H9 (cell line): ENCODE results near the gene SLC35F3. TPM values are rescaled to one million over a fixed set of nuclear protein-coding genes. Genes with fewer than 3 reads are reported as not detected.

Experiments
- DNase-seq: peaks from one replicate; pipeline ENCODE4 v3.0.0-alpha.2; 2017
- H2AFZ ChIP-seq: one replicate; pipeline ENCODE4 v1.6.1; 2013; ENCODE audit warnings: mild to moderate bottlenecking, low read length, control low read depth, moderate library complexity
- H2AK5ac ChIP-seq: 2 replicates; pipeline ENCODE4 v1.6.1; 2013; ENCODE audit warnings: low read length, control low read depth, mixed read lengths; ENCODE audit not compliant: insufficient read length
- H2BK120ac ChIP-seq: one replicate; pipeline ENCODE4 v1.6.1; 2013; ENCODE audit warnings: low read depth, mild to moderate bottlenecking, low read length, control low read depth, inconsistent platforms; ENCODE audit not compliant: poor library complexity, severe bottlenecking
- H2BK12ac ChIP-seq: 2 replicates; pipeline ENCODE4 v1.6.1; 2013; ENCODE audit warnings: low read length, control low read depth, mixed read lengths, low read depth; ENCODE audit not compliant: insufficient read length
- H2BK15ac ChIP-seq: 2 replicates; pipeline ENCODE4 v1.6.1; 2013; ENCODE audit warnings: low read depth, low read length, control low read depth
- H2BK20ac ChIP-seq: one replicate; pipeline ENCODE4 v1.6.1; 2013; ENCODE audit warnings: low read depth, mild to moderate bottlenecking, low read length, control low read depth, inconsistent platforms; ENCODE audit not compliant: poor library complexity, severe bottlenecking
- H2BK5ac ChIP-seq: 2 replicates; pipeline ENCODE4 v1.6.1; 2013; ENCODE audit warnings: low read length, control low read depth, mixed read lengths; ENCODE audit not compliant: insufficient read length
- H3K14ac ChIP-seq: 2 replicates; pipeline ENCODE4 v1.6.1; 2013; ENCODE audit warnings: low read length, control low read depth; ENCODE audit not compliant: insufficient read depth
- H3K18ac ChIP-seq: 2 replicates; pipeline ENCODE4 v1.6.1; 2013; ENCODE audit warnings: low read depth, mild to moderate bottlenecking, mixed read lengths, low read length, control low read depth; ENCODE audit not compliant: insufficient read length
- H3K23ac ChIP-seq: 2 replicates; pipeline ENCODE4 v1.6.1; 2013; ENCODE audit warnings: low read length, control low read depth, mixed read lengths, low read depth; ENCODE audit not compliant: insufficient read length
- H3K23me2 ChIP-seq: 2 replicates; pipeline ENCODE4 v1.6.1; 2013; ENCODE audit warnings: low read depth, mild to moderate bottlenecking, mixed read lengths, low read length, control low read depth; ENCODE audit not compliant: insufficient read length, poor library complexity, severe bottlenecking
- H3K27ac ChIP-seq: 2 replicates; pipeline ENCODE4 v1.5.1; 2013; ENCODE audit warnings: low read length, control low read depth, mixed read lengths, low read depth; ENCODE audit not compliant: insufficient read length
- H3K27me3 ChIP-seq: 2 replicates; pipeline ENCODE4 v1.6.1; 2013; ENCODE audit warnings: low read length, control low read depth, inconsistent platforms; ENCODE audit not compliant: insufficient read depth
- H3K4ac ChIP-seq: 2 replicates; pipeline ENCODE4 v1.6.1; 2013; ENCODE audit warnings: low read depth, mild to moderate bottlenecking, control low read depth, inconsistent platforms, low read length, moderate library complexity
- H3K4me1 ChIP-seq: 2 replicates; pipeline ENCODE4 v1.6.1; 2013; ENCODE audit warnings: low read length, control low read depth, inconsistent platforms; ENCODE audit not compliant: insufficient read depth
- H3K4me2 ChIP-seq: 2 replicates; pipeline ENCODE4 v1.6.1; 2013; ENCODE audit warnings: low read length, control low read depth, mixed read lengths; ENCODE audit not compliant: insufficient read length, insufficient read depth
- H3K56ac ChIP-seq: 2 replicates; pipeline ENCODE4 v1.6.1; 2013; ENCODE audit warnings: low read depth, mild to moderate bottlenecking, mixed read lengths, low read length, control low read depth; ENCODE audit not compliant: insufficient read length
- H3K79me1 ChIP-seq: 2 replicates; pipeline ENCODE4 v1.6.1; 2013; ENCODE audit warnings: low read depth, mild to moderate bottlenecking, moderate library complexity, low read length, control low read depth, inconsistent platforms; ENCODE audit not compliant: insufficient read depth, poor library complexity, severe bottlenecking
- H3K79me2 ChIP-seq: 2 replicates; pipeline ENCODE4 v1.6.1; 2013; ENCODE audit warnings: low read length, control low read depth, inconsistent platforms; ENCODE audit not compliant: insufficient read depth
- H3K9ac ChIP-seq: 2 replicates; pipeline ENCODE4 v1.6.1; 2013; ENCODE audit warnings: low read length, control low read depth, mixed read lengths; ENCODE audit not compliant: insufficient read length; ENCODE audit errors: extremely low read depth
- H3K9me3 ChIP-seq: one replicate; pipeline ENCODE4 v1.6.1; 2013; ENCODE audit warnings: low read depth, low read length, inconsistent platforms; ENCODE audit not compliant: control insufficient read depth
- H3T11ph ChIP-seq: one replicate; pipeline ENCODE4 v1.6.1; 2013; ENCODE audit warnings: mild to moderate bottlenecking, low read length, control low read depth, inconsistent platforms
- H4K20me1 ChIP-seq: one replicate; pipeline ENCODE4 v1.6.1; 2013; ENCODE audit not compliant: control insufficient read depth, insufficient read length, insufficient read depth
- H4K5ac ChIP-seq: 2 replicates; pipeline ENCODE4 v1.6.1; 2013; ENCODE audit warnings: low read depth, mild to moderate bottlenecking, mixed read lengths, low read length, control low read depth; ENCODE audit not compliant: insufficient read length
- H4K8ac ChIP-seq: replicated peaks from 2 replicates; pipeline ENCODE4 v1.6.1; 2013; ENCODE audit warnings: low read length, control low read depth, mixed read lengths, low read depth; ENCODE audit not compliant: insufficient read length
- H4K91ac ChIP-seq: 2 replicates; pipeline ENCODE4 v1.6.1; 2013; ENCODE audit warnings: low read depth, mild to moderate bottlenecking, moderate library complexity, mixed read lengths, low read length, control low read depth; ENCODE audit not compliant: insufficient read length
- H3K27ac Mint-ChIP-seq, 3 experiments: 2 replicates in 2 of 3; 3 replicates in 1 of 3; pipeline ENCODE4 v1.8.0; 2020 to 2021; ENCODE audit warnings: mixed read lengths in 3 of 3, mild to moderate bottlenecking in 1 of 3, moderate library complexity in 1 of 3
- H3K27me3 Mint-ChIP-seq: 2 replicates; pipeline ENCODE4 v1.8.0; 2021; ENCODE audit warnings: low read depth, mild to moderate bottlenecking, moderate library complexity, mixed read lengths
- H3K36me3 Mint-ChIP-seq, 3 experiments: 2 replicates in 2 of 3; 3 replicates in 1 of 3; pipeline ENCODE4 v1.8.0; 2020 to 2021; ENCODE audit warnings: low read depth in 3 of 3, mixed read lengths in 3 of 3; ENCODE audit not compliant: insufficient read depth in 1 of 3
- H3K4me1 Mint-ChIP-seq, 2 experiments: 2 replicates each; pipeline ENCODE4 v1.8.0; 2020; ENCODE audit warnings: mixed read lengths in 2 of 2
- H3K4me3 Mint-ChIP-seq, 2 experiments: 2 replicates in 1 of 2; 3 replicates in 1 of 2; pipeline ENCODE4 v1.8.0; 2020 to 2021; ENCODE audit warnings: mild to moderate bottlenecking in 2 of 2, mixed read lengths in 2 of 2, moderate library complexity in 1 of 2
- H3K9me3 Mint-ChIP-seq, 2 experiments: 2 replicates in 1 of 2; 3 replicates in 1 of 2; pipeline ENCODE4 v1.8.0; 2020; ENCODE audit warnings: mild to moderate bottlenecking in 2 of 2, mixed read lengths in 2 of 2, moderate library complexity in 1 of 2
- CTCF ChIP-seq: fragments of 200-600 bp; sonication (generic); conservative IDR thresholded peaks from 3 replicates; pipeline ENCODE4 v1.8.0; 2021; ENCODE audit warnings: antibody characterized with exemption, mild to moderate bottlenecking
- WGBS: extraction: QIAGEN DNeasy Blood & Tissue Kit; methylation state at CpG from one replicate; pipeline ENCODE4 v1.1.7; 2013; ENCODE audit warnings: missing lambda C conversion rate, low lambda C conversion rate, mixed read lengths; ENCODE audit not compliant: insufficient read length; ENCODE audit errors: extremely low coverage; 5-methylcytosine and 5-hydroxymethylcytosine counted together
- total RNA-seq: library from RNA; stranded (reverse); gene quantifications from 2 replicates; pipeline ENCODE4 v1.2.1, GENCODE V29; 2021

The SLC35F3 gene
- total RNA-seq, 1 experiment from 2014 or later = 0.81 TPM

- Histone ChIP-seq H2BK12ac (no peak overlapping the region), H3K4ac (no peak overlapping the region), H4K20me1 (no peaks in the 10 kb centered on the region), H3K27ac (no peak overlapping the region), H2BK5ac (no peak overlapping the region), H3K18ac (no peak overlapping the region), H2BK20ac (no peak overlapping the region), H4K8ac (no peak overlapping the region), H3T11ph (no peak overlapping the region), H3K23me2 (no peaks in the 10 kb centered on the region), H3K56ac (no peak overlapping the region), H3K79me2 (no peaks in the 10 kb centered on the region), H2AFZ (no peak overlapping the region), H3K4me2 (no peak overlapping the region), H3K4me1 (no peaks in the 10 kb centered on the region), H4K5ac (no peak overlapping the region), H2AK5ac (no peak overlapping the region), H4K91ac (no peak overlapping the region), H3K27me3 (no peaks in the 10 kb centered on the region), H2BK15ac (no peak overlapping the region), H3K9me3 (no peaks in the 10 kb centered on the region), H3K14ac (no peak overlapping the region), H3K23ac (no peak overlapping the region), H2BK120ac (no peak overlapping the region), H3K79me1 (no peaks in the 10 kb centered on the region), H3K9ac (no peak overlapping the region)
- H3K4me1 Mint-ChIP-seq = no peaks in the 10 kb centered on the region
- TF ChIP-seq CTCF = no peak
- H3K36me3 Mint-ChIP-seq = peaks cover 9 to 11% (median 9%) of the 10 kb centered on the region in 3 experiments
- no peak overlapping the region for H3K27ac Mint-ChIP-seq
- no peak overlapping the region for H3K4me3 Mint-ChIP-seq
- peaks cover 18 to 21% of the 10 kb centered on the region in 2 experiments for H3K9me3 Mint-ChIP-seq
- H3K27me3 Mint-ChIP-seq = peaks cover 5% of the 10 kb centered on the region
- WGBS = no CpG with 5 or more reads among the region's 4 CpGs
- no peak for DNase-seq
Observed at GRCh38 chr1:234286206-234286605, 381.7 kb downstream of the SLC35F3 start.
